GM12892 (cell line): Measurements from ENCODE around the gene KRT6B.

ENCODE experiments used
- POLR2AphosphoS5 ChIP-seq: IDR thresholded peaks from 2 replicates; pipeline ENCODE4 v1.6.1; 2011; ENCODE audit warnings: low read depth, low read length, control low read depth
- TAF1 ChIP-seq: IDR thresholded peaks from 2 replicates; pipeline ENCODE4 v1.6.1; 2011; ENCODE audit warnings: low read depth, mild to moderate bottlenecking, control low read depth, low read length, borderline replicate concordance

GRCh38 chr12:52414936-52415335 lies 37.0 kb downstream of the KRT6B start:
- TF ChIP-seq POLR2AphosphoS5 (no peak), TAF1 (no peak)
